Tibial artery (tissue), 4 donors: ENCODE data around the gene FMC1.
A peak's percentile ranks its signal among the peaks of the same experiment; 100 is the strongest.
"Not testable (repeated sequence)": the region's sequence is repeated elsewhere in the genome, so short reads cannot be mapped to it uniquely, and the experiment has no call there.

Experiments used
- DNase-seq, 2 donors: peaks; one replicate each; pipeline ENCODE4 v3.0.0-alpha.2; 2019
- H3K27ac ChIP-seq, 2 donors: fragments of 200-600 bp; sonication (generic) in 1 of 2; 1 replicate in 1 of 2; 2 replicates in 1 of 2; pipeline ENCODE4 v1.5.1; 2018 to 2019; ENCODE audit warnings: mild to moderate bottlenecking in 1 of 2
- H3K27me3 ChIP-seq, 2 donors: fragments of 200-600 bp; sonication (generic) in 1 of 2; one replicate each; pipeline versions ENCODE4 v1.5.1 to v1.6.0; 2016 to 2019
- H3K36me3 ChIP-seq, 3 donors: fragments of 200-600 bp; sonication (generic) in 2 of 3; one replicate each; pipeline ENCODE4 v1.5.1; 2016 to 2019; ENCODE audit warnings: mild to moderate bottlenecking in 2 of 3
- H3K4me1 ChIP-seq, 4 donors: fragments of 200-600 bp; sonication (generic) in 2 of 4; 1 replicate in 3 of 4; 2 replicates in 1 of 4; pipeline ENCODE4 v1.5.1; 2016 to 2019
- H3K4me3 ChIP-seq, 2 donors: fragments of 200-600 bp; sonication (generic) in 1 of 2; 1 replicate in 1 of 2; 2 replicates in 1 of 2; pipeline ENCODE4 v1.5.1; 2018 to 2019; ENCODE audit warnings: mild to moderate bottlenecking in 2 of 2
- H3K9me3 ChIP-seq, 3 donors: fragments of 200-600 bp; sonication (generic) in 1 of 3; one replicate each; pipeline ENCODE4 v1.5.1; 2016 to 2019
- CTCF ChIP-seq, 2 experiments: fragments of 200-600 bp in 1 of 2; fragments of 450-650 bp in 1 of 2; IDR thresholded peaks; one replicate each; pipeline ENCODE4 v1.5.1; 2017 to 2019; ENCODE audit warnings: antibody characterized with exemption in 2 of 2, mild to moderate bottlenecking in 1 of 2, moderate library complexity in 1 of 2
- intact Hi-C: fragments of 100-400 bp; cut with DNase I; formaldehyde crosslinking; loops from one replicate; pipeline ENCODE4 v1.15.0; 2023; ENCODE audit warnings: low total_unique reads

FMC1 gene

DNA sequence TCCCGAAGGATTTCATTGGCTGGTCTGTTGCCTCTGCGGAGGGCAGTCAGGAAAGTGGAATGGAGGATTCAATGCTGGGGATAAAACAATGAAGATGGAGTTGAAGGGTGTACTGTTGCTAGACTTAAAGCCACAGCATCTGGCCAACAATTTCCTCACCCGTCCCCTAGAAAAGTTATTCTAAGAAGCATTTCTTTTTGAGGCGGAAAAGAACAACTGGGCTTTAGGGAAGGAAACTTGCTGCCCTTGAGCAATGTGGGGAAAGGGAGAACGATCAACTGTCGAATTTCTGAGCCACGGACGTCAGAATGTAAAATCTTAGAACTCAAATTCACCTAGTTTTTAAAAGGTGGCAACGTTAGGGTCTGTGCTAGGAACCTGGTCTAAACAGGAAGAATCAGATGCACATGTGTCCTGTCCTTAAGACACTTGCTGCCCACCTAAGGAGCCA lies 664 bp downstream of the FMC1 start:
- TF ChIP-seq CTCF (IDR thresholded peaks at IDR 0.05), result no peak
- Histone ChIP-seq H3K27ac (peak overlapping the region; percentile 99 to 100), H3K4me1 (peaks cover 0 to 13% (median 12%) of the 10 kb centered on the region in 4 donors), H3K36me3 (peaks cover 8 to 14% (median 8%) of the 10 kb centered on the region in 3 donors), H3K4me3 (peak overlapping the region; percentile 72 to 88), H3K9me3 (peaks cover 0 to 4% (median 0%) of the 10 kb centered on the region in 3 donors), H3K27me3 (no peaks in the 10 kb centered on the region)
- intact Hi-C loops, result loop anchor here (2.0 kb wide), 1 partner anchor 17 kb away; the partner anchor contains the start of gene LUC7L2
- no peak for DNase-seq

- Histone ChIP-seq H3K27me3 (no peaks in the 10 kb centered on the region), H3K4me3 (no peak overlapping the region), H3K27ac (no peak overlapping the region), H3K36me3 (peaks cover 9 to 24% (median 18%) of the 10 kb centered on the region in 3 donors), H3K9me3 (peaks cover 0 to under 1% (median 0%) of the 10 kb centered on the region in 3 donors), H3K4me1 (peaks cover 0 to 13% (median 10%) of the 10 kb centered on the region in 4 donors)
- no peak for TF ChIP-seq CTCF (IDR thresholded peaks at IDR 0.05)
- DNase-seq, result no peak
- intact Hi-C loops, result no loop called here
Measured at GRCh38 chr7:139345042-139345441, 3.9 kb downstream of the FMC1 start.

DNA sequence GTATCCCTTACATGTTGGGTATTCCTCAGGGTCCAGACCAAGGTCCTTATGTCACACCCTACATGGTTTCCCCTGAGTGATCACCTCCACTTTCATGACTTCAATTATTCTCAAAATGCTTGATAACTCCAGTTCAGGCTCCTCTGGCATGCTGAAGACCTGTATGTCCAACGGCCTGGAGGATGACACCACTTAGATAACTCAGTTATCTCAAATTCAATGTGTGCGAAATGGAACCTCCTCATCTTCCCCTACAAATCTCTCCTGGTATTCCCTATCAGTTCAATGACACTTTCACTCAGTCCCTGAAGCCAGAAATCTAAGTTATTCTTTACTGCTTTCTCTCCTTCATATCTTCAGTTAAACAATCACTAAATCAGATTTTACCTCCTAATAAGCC lies 9.9 kb downstream of the FMC1 start:
- no peak overlapping the region for H3K4me3 ChIP-seq
- H3K9me3 ChIP-seq, result no peaks in the 10 kb centered on the region
- no peak overlapping the region for H3K27ac ChIP-seq
- intact Hi-C loops, result no loop called here
- DNase-seq, result no peak
- peaks cover 9 to 28% (median 15%) of the 10 kb centered on the region in 3 donors for H3K36me3 ChIP-seq
- H3K4me1 ChIP-seq, result no peaks in the 10 kb centered on the region
- no peak for TF ChIP-seq CTCF (IDR thresholded peaks at IDR 0.05)
- H3K27me3 ChIP-seq, result no peaks in the 10 kb centered on the region

DNA sequence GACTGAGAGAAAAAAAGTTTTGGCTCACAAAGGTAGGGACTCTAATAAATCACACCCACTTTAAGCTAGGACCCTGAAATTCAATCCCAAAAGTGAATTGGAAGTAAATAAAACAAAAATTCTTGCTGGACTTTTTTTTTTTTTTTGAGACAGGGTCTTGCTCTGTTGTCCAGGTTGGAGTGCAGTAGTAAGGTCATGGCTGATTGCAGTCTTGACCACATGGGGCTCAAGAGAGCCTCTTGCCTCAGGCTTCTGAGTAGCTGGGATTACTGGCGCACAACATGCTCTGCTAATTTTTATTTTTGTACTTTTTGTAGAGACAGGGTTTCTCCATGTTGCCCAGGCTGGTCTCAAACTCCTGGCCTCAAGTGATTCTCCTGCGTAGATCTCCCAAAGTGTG lies 13.6 kb downstream of the FMC1 start:
- H3K4me3 ChIP-seq, result no peak overlapping the region
- no peak for TF ChIP-seq CTCF (IDR thresholded peaks at IDR 0.05)
- no peak for DNase-seq
- no peaks in the 10 kb centered on the region for H3K9me3 ChIP-seq
- no peaks in the 10 kb centered on the region for H3K27me3 ChIP-seq
- intact Hi-C loops, result no loop called here
- H3K27ac ChIP-seq, result no peak overlapping the region
- H3K36me3 ChIP-seq, result peaks cover 0 to 11% (median 0%) of the 10 kb centered on the region in 3 donors
- H3K4me1 ChIP-seq, result peaks cover 0 to 10% (median 5%) of the 10 kb centered on the region in 4 donors

DNA sequence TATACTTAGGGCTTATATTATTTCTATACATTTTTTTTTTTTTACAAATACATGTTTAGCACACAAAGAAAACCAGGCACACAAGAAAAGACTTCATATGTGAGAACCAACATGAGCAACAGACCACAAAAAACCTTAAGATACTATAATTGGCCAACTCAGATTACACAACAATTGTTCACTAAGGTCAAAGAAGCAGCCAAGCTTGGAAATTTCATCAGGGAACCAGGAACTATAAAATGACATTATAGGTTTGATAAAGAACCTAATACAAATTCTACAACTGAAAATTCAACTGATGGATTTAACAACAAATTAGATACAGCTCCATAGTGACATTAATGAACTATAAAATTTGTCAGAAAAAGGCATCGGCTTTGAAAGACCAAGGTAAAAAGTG lies 14.2 kb downstream of the FMC1 start:
- peaks cover 0 to 7% (median 0%) of the 10 kb centered on the region in 3 donors for H3K36me3 ChIP-seq
- H3K27me3 ChIP-seq, result no peaks in the 10 kb centered on the region
- no peak overlapping the region for H3K27ac ChIP-seq
- peaks cover 0 to 10% (median 5%) of the 10 kb centered on the region in 4 donors for H3K4me1 ChIP-seq
- H3K9me3 ChIP-seq, result no peaks in the 10 kb centered on the region
- no peak for TF ChIP-seq CTCF (IDR thresholded peaks at IDR 0.05)
- no peak overlapping the region for H3K4me3 ChIP-seq
- intact Hi-C loops, result no loop called here
- no peak for DNase-seq

DNA sequence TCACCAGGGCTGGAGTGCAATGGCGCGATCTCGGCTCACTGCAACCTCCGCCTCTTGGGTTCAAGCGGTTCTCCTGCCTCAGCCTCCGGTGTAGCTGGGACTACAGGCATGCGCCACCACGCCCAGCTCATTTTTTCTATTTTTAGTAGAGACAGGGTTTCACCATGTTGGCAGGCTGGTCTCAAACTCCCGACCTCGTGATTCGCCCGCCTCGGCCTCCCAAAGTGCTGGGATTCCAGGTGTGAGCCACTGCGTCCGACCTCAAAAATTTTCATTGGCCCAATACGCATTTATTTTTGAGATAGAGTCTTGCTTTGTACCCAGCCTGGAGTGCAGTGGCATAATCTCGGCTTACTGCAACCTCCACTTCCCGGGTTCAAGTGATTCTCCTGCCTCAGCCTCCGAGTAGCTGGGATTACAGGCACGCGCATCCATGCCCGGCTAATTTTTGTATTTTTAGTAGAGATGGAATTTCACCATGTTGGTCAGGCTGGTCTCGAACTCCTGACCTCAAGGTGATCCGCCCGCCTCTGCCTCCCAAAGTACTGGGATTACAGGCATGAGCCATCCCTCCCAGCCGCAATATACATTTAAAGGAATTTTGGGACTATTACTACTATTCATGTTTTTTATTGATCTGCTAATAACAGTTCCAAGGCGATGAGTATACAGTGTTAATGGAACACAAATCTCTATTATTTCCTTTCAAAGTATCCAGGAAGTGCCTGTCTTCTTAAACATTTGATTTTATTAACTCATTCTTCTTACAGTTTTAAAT lies 16.8 kb downstream of the FMC1 start:
- Histone ChIP-seq H3K4me1 (peaks cover 0 to 30% (median 14%) of the 10 kb centered on the region in 4 donors), H3K4me3 (peak overlapping the region; percentile 83 to 100), H3K27ac (peak overlapping the region; percentile 98 to 100)
- not testable (repeated sequence) for H3K36me3 ChIP-seq, H3K9me3 ChIP-seq, H3K27me3 ChIP-seq, DNase-seq
- intact Hi-C loops, result loop anchor here (2.0 kb wide), 1 partner anchor 17 kb away; the partner anchor contains the start of gene FMC1
